OCI-LY7 (cell line): ENCODE data around the gene DSN1. TPM values are rescaled to one million over a fixed set of nuclear protein-coding genes. Genes with fewer than 3 reads are reported as not detected.

Experiments used
- BruUV-seq: library from RNA; stranded (reverse); fragments of 400-500 nt; replicated peaks from 2 replicates; lab custom pipeline; 2021; lab: Mats Ljungman, UMichigan
- CTCF ChIA-PET: fragments of 300-600 bp; sonication (Branson Sonifier 250); formaldehyde crosslinking; loops from one replicate; lab custom pipeline; 2022; ENCODE audit warnings: antibody characterized with exemption; ENCODE audit not compliant: unreplicated experiment; lab: Charles Lee
- POLR2A ChIA-PET: fragments of 300-600 bp; sonication (Branson Sonifier 250); formaldehyde crosslinking; loops from one replicate; lab custom pipeline; 2022; ENCODE audit warnings: antibody characterized with exemption; lab: Charles Lee
- DNase-seq: peaks from one replicate; pipeline ENCODE4 v3.0.0-alpha.2; 2015; ENCODE audit warnings: low spot score
- H2AFZ ChIP-seq: fragments of 200-600 bp; sonication (generic), shearing (Covaris generic); 2 replicates; pipeline ENCODE4 v1.6.1; 2014; ENCODE audit warnings: mild to moderate bottlenecking, antibody characterized with exemption, low read length, moderate library complexity
- H3K27ac ChIP-seq: fragments of 200-600 bp; sonication (generic); 2 replicates; pipeline ENCODE4 v1.5.1; 2014; ENCODE audit warnings: mixed run types, low read depth, mild to moderate bottlenecking, moderate library complexity, low read length, inconsistent platforms; ENCODE audit not compliant: poor library complexity, severe bottlenecking
- H3K36me3 ChIP-seq: fragments of 200-600 bp; sonication (generic); 2 replicates; pipeline ENCODE4 v1.6.1; 2014; ENCODE audit warnings: mild to moderate bottlenecking, antibody characterized with exemption, low read length, moderate library complexity, mixed read lengths; ENCODE audit not compliant: insufficient read depth
- H3K4me1 ChIP-seq: fragments of 200-600 bp; sonication (generic); 2 replicates; pipeline ENCODE4 v1.5.1; 2014; ENCODE audit warnings: mild to moderate bottlenecking, low read length; ENCODE audit not compliant: insufficient read depth, poor library complexity, severe bottlenecking
- H3K4me2 ChIP-seq: fragments of 200-600 bp; sonication (generic); 2 replicates; pipeline ENCODE4 v1.6.1; 2014; ENCODE audit warnings: mild to moderate bottlenecking, low read length
- H3K4me3 ChIP-seq: fragments of 200-600 bp; sonication (generic); 2 replicates; pipeline ENCODE4 v1.5.1; 2014; ENCODE audit warnings: mild to moderate bottlenecking, low read depth, low read length; ENCODE audit not compliant: poor library complexity, severe bottlenecking
- H3K79me2 ChIP-seq: fragments of 200-600 bp; sonication (generic); 2 replicates; pipeline ENCODE4 v1.6.1; 2016; ENCODE audit warnings: low read depth, mild to moderate bottlenecking, low read length, moderate library complexity, mixed read lengths; ENCODE audit not compliant: insufficient read depth
- H3K9me2 ChIP-seq: fragments of 200-600 bp; sonication (generic); 2 replicates; pipeline ENCODE4 v1.6.1; 2016; ENCODE audit warnings: mild to moderate bottlenecking, low read length, mixed read lengths; ENCODE audit not compliant: insufficient read depth
- H3K9me3 ChIP-seq: fragments of 200-600 bp; sonication (generic); 2 replicates; pipeline ENCODE4 v1.6.1; 2014; ENCODE audit warnings: mild to moderate bottlenecking, mixed run types, low read length, mixed read lengths
- H4K20me1 ChIP-seq: fragments of 200-600 bp; sonication (generic); 2 replicates; pipeline ENCODE4 v1.6.1; 2014; ENCODE audit warnings: mild to moderate bottlenecking, antibody characterized with exemption, low read length, moderate library complexity, mixed read lengths; ENCODE audit not compliant: insufficient read depth
- CTCF ChIP-seq: fragments of 200-600 bp; sonication (generic); conservative IDR thresholded peaks from 2 replicates; pipeline ENCODE4 v1.5.1; 2014; ENCODE audit warnings: mild to moderate bottlenecking, antibody characterized with exemption, low read length, moderate library complexity, mixed read lengths
- EZH2phosphoT487 ChIP-seq: fragments of 200-600 bp; sonication (generic); IDR thresholded peaks from 2 replicates; pipeline ENCODE4 v1.6.1; 2018; ENCODE audit warnings: low read depth, borderline replicate concordance, mild to moderate bottlenecking, mixed run types, antibody characterized with exemption, low read length, moderate library complexity, mixed read lengths
- intact Hi-C: fragments of 100-400 bp; cut with micrococcal nuclease; formaldehyde crosslinking; loops from one replicate; pipeline ENCODE4 v1.10.0; 2022; ENCODE audit not compliant: unreplicated experiment
- total RNA-seq, 2 experiments: library from RNA; depleted of rRNA in 1 of 2; stranded (reverse); fragments of >200 nt in 1 of 2; shearing (Covaris generic) in 1 of 2; gene quantifications; 2 replicates each; pipeline ENCODE4 v1.2.3, GENCODE V29; 2014 to 2022

Gene DSN1
- total RNA-seq, 2 experiments from 2014 or later = 33.0 to 37.6 TPM

- Histone ChIP-seq H2AFZ (no peak overlapping the region), H3K9me3 (no peaks in the 10 kb centered on the region), H3K27ac (no peak overlapping the region), H3K4me1 (no peaks in the 10 kb centered on the region), H3K9me2 (no peaks in the 10 kb centered on the region), H3K36me3 (peaks cover 14% of the 10 kb centered on the region; the same call in 1 of the 2 replicates), H3K79me2 (no peaks in the 10 kb centered on the region), H4K20me1 (no peaks in the 10 kb centered on the region), H3K4me2 (no peak overlapping the region), H3K4me3 (no peak overlapping the region)
- no TSS peak for BruUV-seq
- ChIA-PET CTCF (no interaction called here), POLR2A (no interaction called here)
- TF ChIP-seq EZH2phosphoT487 (no peak), CTCF (no peak)
- intact Hi-C loops = no loop called here
- DNase-seq = no peak
These were observed 32.5 kb upstream of the DSN1 start for GRCh38 chr20:36806049-36806448.

GRCh38 chr20:36805396-36805795 is 31.8 kb upstream of the DSN1 start:
- intact Hi-C loops = no loop called here
- no peak for DNase-seq
- no TSS peak for BruUV-seq
- Histone ChIP-seq H3K4me1 (no peaks in the 10 kb centered on the region), H3K79me2 (no peaks in the 10 kb centered on the region), H3K4me3 (no peak overlapping the region), H3K4me2 (no peak overlapping the region), H2AFZ (no peak overlapping the region), H3K9me3 (no peaks in the 10 kb centered on the region), H4K20me1 (no peaks in the 10 kb centered on the region), H3K9me2 (no peaks in the 10 kb centered on the region), H3K36me3 (peaks cover 15% of the 10 kb centered on the region; the same call in 1 of the 2 replicates), H3K27ac (no peak overlapping the region)
- ChIA-PET CTCF (no interaction called here), POLR2A (interaction anchor here (0.6 kb wide), 1 partner anchor 189 kb away, joined by 3 read pairs; no protein-coding TSS in a partner anchor)
- TF ChIP-seq EZH2phosphoT487 = no peak
- TF ChIP-seq CTCF = no peak

GRCh38 chr20:36804425-36804824 is 30.9 kb upstream of the DSN1 start:
- H3K9me3 ChIP-seq = no peaks in the 10 kb centered on the region
- no peaks in the 10 kb centered on the region for H3K9me2 ChIP-seq
- no peak for TF ChIP-seq CTCF
- no peak for TF ChIP-seq EZH2phosphoT487
- no peaks in the 10 kb centered on the region for H3K79me2 ChIP-seq
- no peaks in the 10 kb centered on the region for H4K20me1 ChIP-seq
- BruUV-seq = no TSS peak
- H3K27ac ChIP-seq = no peak overlapping the region
- H3K4me3 ChIP-seq = no peak overlapping the region
- H3K36me3 ChIP-seq = peaks cover 20% of the 10 kb centered on the region
- CTCF ChIA-PET = no interaction called here
- POLR2A ChIA-PET = interaction anchor here (0.7 kb wide), 1 partner anchor 31 kb away, joined by 4 read pairs; the partner anchor contains the start of gene DSN1
- intact Hi-C loops = no loop called here
- DNase-seq = no peak
- H3K4me1 ChIP-seq = no peaks in the 10 kb centered on the region
- no peak overlapping the region for H2AFZ ChIP-seq
- no peak overlapping the region for H3K4me2 ChIP-seq
